ENCODE results near the gene LUZP2.

The LUZP2 gene

GRCh38 chr11:24754406-24754805 is 257.6 kb downstream of the LUZP2 start:
- H4K20me1 ChIP-seq (ENCODE audit: insufficient read depth, low read length), result no peaks in the 10 kb centered on the region
- TF ChIP-seq EZH2 (IDR thresholded peaks at IDR 0.05; ENCODE audit: borderline replicate concordance, low read length) (no peak), CTCF (IDR thresholded peaks at IDR 0.05; ENCODE audit: low read length) (no peak)
- H2AFZ ChIP-seq (ENCODE audit: low read length), result no peak overlapping the region
- H3K4me1 ChIP-seq (ENCODE audit: insufficient read depth, low read length, severe bottlenecking), result peaks cover 20% of the 10 kb centered on the region
- no peaks in the 10 kb centered on the region for H3K36me3 ChIP-seq (ENCODE audit: insufficient read depth, low read length)
- H3K9ac ChIP-seq (ENCODE audit: low read length), result no peak overlapping the region
- no peaks in the 10 kb centered on the region for H3K9me3 ChIP-seq (ENCODE audit: low read length)
- H3K4me3 ChIP-seq (ENCODE audit: low read depth, low read length, poor library complexity, severe bottlenecking), result no peak overlapping the region
- no peak overlapping the region for H3K4me2 ChIP-seq (ENCODE audit: low read length)
- H3K27me3 ChIP-seq (ENCODE audit: insufficient read depth, low read length), result no peaks in the 10 kb centered on the region
- H3K9me2 ChIP-seq (ENCODE audit: low read depth, low read length), result no peaks in the 10 kb centered on the region
- no peaks in the 10 kb centered on the region for H3K79me2 ChIP-seq (ENCODE audit: insufficient read depth, low read length)
- no peaks in the 10 kb centered on the region for H3F3A ChIP-seq (ENCODE audit: insufficient read depth, low read length)
- H3K27ac ChIP-seq (ENCODE audit: low read depth, low read length, poor library complexity, severe bottlenecking), result no peak overlapping the region

GRCh38 chr11:24755260-24755839 is 258.5 kb downstream of the LUZP2 start:
- H3K9me3 ChIP-seq (ENCODE audit: low read length), result no peaks in the 10 kb centered on the region
- no peaks in the 10 kb centered on the region for H3K9me2 ChIP-seq (ENCODE audit: low read depth, low read length)
- H3K27me3 ChIP-seq (ENCODE audit: insufficient read depth, low read length), result no peaks in the 10 kb centered on the region
- no peak overlapping the region for H3K4me3 ChIP-seq (ENCODE audit: low read depth, low read length, poor library complexity, severe bottlenecking)
- no peak overlapping the region for H2AFZ ChIP-seq (ENCODE audit: low read length)
- no peak overlapping the region for H3K4me2 ChIP-seq (ENCODE audit: low read length)
- TF ChIP-seq CTCF (IDR thresholded peaks at IDR 0.05; ENCODE audit: low read length), result no peak
- TF ChIP-seq EZH2 (IDR thresholded peaks at IDR 0.05; ENCODE audit: borderline replicate concordance, low read length), result no peak
- no peaks in the 10 kb centered on the region for H3F3A ChIP-seq (ENCODE audit: insufficient read depth, low read length)
- peaks cover 20% of the 10 kb centered on the region for H3K4me1 ChIP-seq (ENCODE audit: insufficient read depth, low read length, severe bottlenecking)
- H3K36me3 ChIP-seq (ENCODE audit: insufficient read depth, low read length), result no peaks in the 10 kb centered on the region
- no peak overlapping the region for H3K9ac ChIP-seq (ENCODE audit: low read length)
- H3K79me2 ChIP-seq (ENCODE audit: insufficient read depth, low read length), result no peaks in the 10 kb centered on the region
- no peak overlapping the region for H3K27ac ChIP-seq (ENCODE audit: low read depth, low read length, poor library complexity, severe bottlenecking)
- no peaks in the 10 kb centered on the region for H4K20me1 ChIP-seq (ENCODE audit: insufficient read depth, low read length)

GRCh38 chr11:24759742-24760141 is 262.9 kb downstream of the LUZP2 start:
- no peak for TF ChIP-seq EZH2 (IDR thresholded peaks at IDR 0.05; ENCODE audit: borderline replicate concordance, low read length)
- peak; percentile 14; the same call in 1 of the 2 replicates for TF ChIP-seq CTCF (IDR thresholded peaks at IDR 0.05; ENCODE audit: low read length)
- Histone ChIP-seq H4K20me1 (ENCODE audit: insufficient read depth, low read length) (no peaks in the 10 kb centered on the region), H3K4me3 (ENCODE audit: low read depth, low read length, poor library complexity, severe bottlenecking) (no peak overlapping the region), H3K79me2 (ENCODE audit: insufficient read depth, low read length) (no peaks in the 10 kb centered on the region), H3K4me1 (ENCODE audit: insufficient read depth, low read length, severe bottlenecking) (peaks cover 20% of the 10 kb centered on the region), H3K36me3 (ENCODE audit: insufficient read depth, low read length) (no peaks in the 10 kb centered on the region), H3F3A (ENCODE audit: insufficient read depth, low read length) (no peaks in the 10 kb centered on the region), H3K9ac (ENCODE audit: low read length) (no peak overlapping the region), H3K27ac (ENCODE audit: low read depth, low read length, poor library complexity, severe bottlenecking) (no peak overlapping the region), H3K27me3 (ENCODE audit: insufficient read depth, low read length) (no peaks in the 10 kb centered on the region), H3K4me2 (ENCODE audit: low read length) (no peak overlapping the region), H3K9me3 (ENCODE audit: low read length) (no peaks in the 10 kb centered on the region), H2AFZ (ENCODE audit: low read length) (no peak overlapping the region), H3K9me2 (ENCODE audit: low read depth, low read length) (no peaks in the 10 kb centered on the region)
